Measurements from ENCODE around the gene ZIK1.

GRCh38 chr19:57623091-57623490 is 39.1 kb downstream of the ZIK1 start:
- no peak for TF ChIP-seq CTCF (IDR thresholded peaks at IDR 0.05)
- no peak for TF ChIP-seq EP300 (IDR thresholded peaks at IDR 0.05)
- TF ChIP-seq POLR2AphosphoS5 (IDR thresholded peaks at IDR 0.05) = no peak
- no peak for TF ChIP-seq POLR2A (IDR thresholded peaks at IDR 0.05)

Measured in gastroesophageal sphincter (tissue), 3 donors.